ENCODE results near the gene PABPN1L.
A peak's percentile ranks its signal among the peaks of the same experiment; 100 is the strongest.

Gene PABPN1L

GRCh38 chr16:88867581-88868246, 1.3 kb upstream of the PABPN1L start:
- no peak for DNase-seq

DNA sequence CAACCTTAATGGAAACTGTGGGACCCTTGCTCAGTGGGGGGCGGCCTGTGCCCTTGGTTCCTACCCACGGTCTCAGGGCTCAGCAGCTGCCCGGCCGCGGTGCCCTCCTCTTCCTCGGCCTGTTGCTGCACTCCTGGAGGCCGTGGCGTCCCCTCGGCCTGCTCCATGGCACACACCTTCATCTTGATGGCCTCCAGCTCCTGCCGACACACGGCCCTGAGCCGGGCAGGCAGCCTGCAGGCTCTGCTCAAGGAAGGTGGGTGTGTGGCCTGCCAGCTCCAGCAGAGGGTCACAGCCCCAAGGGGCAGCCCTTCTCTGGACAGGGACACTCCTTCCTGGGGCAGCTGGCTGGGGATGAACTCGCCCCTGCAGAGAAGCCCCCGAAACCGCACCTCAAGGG, 718 bp downstream of the PABPN1L start:
- no peak for DNase-seq

DNA sequence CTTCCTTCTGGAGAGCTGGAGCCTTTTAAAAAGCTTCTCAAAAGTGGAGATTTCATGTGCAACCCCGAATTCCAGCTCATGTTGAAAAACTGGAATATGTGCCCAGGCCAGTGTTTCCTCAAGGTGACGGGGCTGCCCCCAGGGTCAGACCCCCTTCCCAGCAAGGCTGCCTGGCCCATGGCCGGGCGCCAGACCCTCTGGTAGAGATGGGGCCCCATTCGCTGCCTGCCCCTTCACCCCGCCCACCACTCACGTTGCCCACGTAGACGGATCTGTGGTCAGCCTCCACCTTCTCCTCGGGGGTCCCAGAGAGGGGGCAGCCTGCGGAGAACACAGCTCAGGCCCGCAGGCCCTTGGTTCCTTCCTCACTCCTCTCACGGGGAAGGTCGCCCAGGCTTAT, 1.1 kb downstream of the PABPN1L start:
- no peak for DNase-seq

DNA sequence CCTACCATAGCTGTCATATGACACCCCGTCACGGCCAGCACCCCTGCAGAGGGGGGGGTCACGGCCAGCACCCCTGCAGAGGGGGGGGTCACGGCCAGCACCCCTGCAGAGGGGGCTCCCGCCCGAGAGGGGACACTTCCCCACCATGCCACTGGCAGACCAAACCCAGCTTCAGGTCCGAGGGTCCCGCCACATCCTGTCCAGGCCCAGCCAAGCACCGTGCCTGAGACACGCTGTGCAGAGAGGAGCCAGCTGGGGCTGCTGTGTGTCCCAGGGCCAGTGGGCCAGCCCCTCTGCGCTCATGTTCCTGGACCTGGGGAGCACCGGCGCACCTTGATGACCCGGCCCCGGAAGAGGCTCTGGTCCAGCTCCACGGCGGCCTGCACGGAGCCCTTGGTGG, 1.9 kb downstream of the PABPN1L start:
- DNase-seq: no peak

GRCh38 chr16:88864099-88864498, 2.4 kb downstream of the PABPN1L start:
- no peak for DNase-seq

GRCh38 chr16:88863426-88863825, 3.0 kb downstream of the PABPN1L start:
- DNase-seq: no peak

DNA sequence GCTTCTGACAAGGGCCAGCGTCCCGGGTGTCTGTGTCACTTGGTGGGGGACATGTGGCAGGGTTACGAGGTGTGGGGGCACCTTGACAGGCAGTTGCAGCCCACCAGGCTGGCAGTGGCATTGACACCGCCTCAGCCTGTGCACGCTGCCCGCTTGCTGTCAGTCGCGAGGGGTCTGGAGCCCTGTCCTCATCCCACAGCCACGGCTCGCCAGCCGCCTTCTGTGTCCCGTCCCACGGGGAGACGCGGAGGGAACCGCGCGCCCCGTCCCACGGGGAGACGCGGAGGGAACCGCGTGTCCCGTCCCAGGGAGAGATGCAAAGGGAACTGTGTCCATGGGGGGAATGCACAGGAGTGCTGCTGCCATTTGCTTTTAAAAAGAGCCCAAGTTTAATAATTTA, 3.5 kb downstream of the PABPN1L start:
- DNase-seq: no peak

- no peak for DNase-seq
These were observed 5.1 kb downstream of the PABPN1L start for GRCh38 chr16:88861359-88861758.

DNA sequence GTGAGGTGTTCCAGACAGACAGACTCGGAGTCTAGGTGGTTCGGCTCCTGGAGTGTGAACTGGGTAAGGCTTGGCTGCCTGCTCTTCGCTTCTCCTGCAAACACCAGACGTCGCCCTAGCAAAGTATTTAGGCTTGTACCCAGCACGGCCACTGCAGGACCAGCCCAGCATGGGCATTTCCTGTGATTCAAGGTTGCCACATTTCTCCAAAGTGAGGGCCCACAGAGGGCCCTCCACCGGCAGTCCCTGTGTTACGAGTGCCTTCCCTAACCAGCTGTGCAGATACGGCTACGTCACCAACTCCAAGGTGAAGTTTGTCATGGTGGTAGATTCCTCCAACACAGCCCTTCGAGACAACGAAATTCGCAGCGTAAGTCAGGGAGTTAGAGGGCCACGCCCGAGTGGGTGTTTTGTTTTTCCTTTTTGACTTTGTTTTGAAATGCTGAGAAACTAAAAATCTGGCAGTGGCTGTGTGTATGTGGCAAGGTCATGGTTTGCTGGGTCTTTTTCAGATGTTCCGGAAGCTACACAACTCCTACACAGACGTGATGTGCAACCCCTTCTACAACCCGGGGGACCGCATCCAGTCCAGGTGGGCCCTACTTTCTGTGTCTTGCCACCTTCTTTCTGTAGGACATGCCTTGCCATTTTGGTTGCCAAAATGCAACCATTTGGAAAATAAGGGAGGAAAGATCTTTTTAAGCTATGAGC, 6.9 kb downstream of the PABPN1L start:
- DNase-seq: no peak

- DNase-seq: peak; percentile 77
These were observed 8.6 kb downstream of the PABPN1L start for GRCh38 chr16:88857728-88858339.

GRCh38 chr16:88856828-88857727, 9.4 kb downstream of the PABPN1L start, which contains the start of the genes GALNS and TRAPPC2L:
Gene GALNS, minus strand, starts transcription at chr16:88856947. Its CDS starts 70 bp downstream, at chr16:88856877.
Gene TRAPPC2L, plus strand, starts transcription at chr16:88857127. Its CDS starts 24 bp downstream, at chr16:88857151.
- peak; percentile 97 for DNase-seq

GRCh38 chr16:88856122-88856827, 10.2 kb downstream of the PABPN1L start:
- DNase-seq: no peak

DNA sequence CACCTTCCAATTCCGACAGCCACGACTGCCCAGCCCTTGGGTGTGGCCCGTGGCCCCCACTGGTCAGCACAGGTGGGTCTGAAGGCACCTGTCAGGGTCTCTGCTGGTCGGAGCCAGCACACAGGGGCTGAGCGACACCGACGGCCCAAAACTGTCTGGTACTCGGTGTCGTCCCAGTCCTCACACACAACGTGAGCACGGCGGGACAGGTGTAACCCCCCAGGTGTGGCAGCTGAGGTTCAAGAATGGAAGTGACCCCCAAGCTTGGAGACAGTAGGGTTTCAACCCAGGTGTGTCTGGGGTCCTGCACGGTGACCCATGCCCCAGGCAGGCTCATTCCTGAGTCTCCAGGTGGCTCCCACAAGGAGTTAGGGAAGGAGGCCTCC, 10.7 kb downstream of the PABPN1L start:
- no peak for DNase-seq

GRCh38 chr16:88855176-88855575, 11.3 kb downstream of the PABPN1L start:
- DNase-seq: no peak

DNA sequence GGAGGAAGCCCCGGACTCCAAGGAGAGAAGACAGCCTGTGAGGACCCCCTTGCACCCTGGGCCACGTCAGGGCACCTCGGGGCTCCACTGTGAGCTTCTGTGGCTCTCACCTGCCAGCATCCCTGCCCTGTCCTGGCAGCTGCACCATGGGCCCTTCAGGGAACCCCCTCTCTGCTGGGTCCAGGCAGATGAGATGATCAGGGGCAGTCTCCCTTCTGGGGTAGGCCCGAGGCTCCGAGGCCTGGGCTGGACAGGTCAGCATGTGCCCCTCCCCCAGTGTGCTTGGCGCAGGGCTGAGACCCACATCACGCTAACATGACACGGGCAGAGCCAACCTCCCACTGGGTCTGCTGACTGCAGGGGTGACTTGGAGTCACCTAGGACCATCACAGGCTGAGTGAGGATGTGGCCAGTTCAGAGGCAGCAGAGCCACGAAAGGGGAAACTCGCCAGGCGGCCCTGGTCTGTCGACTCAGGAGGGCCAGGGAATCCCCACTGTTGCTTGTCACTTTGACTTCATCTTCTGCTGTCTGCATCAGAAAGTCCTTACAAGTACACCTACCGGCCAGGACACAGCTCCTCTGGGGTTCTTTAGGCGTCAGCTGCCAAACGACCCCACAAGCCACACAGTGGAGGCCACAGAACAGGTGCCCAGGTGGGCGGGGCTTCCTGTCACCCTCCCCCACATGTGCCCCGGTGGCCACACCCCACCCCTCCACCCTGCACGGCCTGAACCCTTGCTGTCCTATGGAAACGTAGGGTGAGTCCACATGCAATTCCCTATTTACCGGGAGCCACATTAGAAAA, 12.0 kb downstream of the PABPN1L start:
- DNase-seq: peak; percentile 37

DNA sequence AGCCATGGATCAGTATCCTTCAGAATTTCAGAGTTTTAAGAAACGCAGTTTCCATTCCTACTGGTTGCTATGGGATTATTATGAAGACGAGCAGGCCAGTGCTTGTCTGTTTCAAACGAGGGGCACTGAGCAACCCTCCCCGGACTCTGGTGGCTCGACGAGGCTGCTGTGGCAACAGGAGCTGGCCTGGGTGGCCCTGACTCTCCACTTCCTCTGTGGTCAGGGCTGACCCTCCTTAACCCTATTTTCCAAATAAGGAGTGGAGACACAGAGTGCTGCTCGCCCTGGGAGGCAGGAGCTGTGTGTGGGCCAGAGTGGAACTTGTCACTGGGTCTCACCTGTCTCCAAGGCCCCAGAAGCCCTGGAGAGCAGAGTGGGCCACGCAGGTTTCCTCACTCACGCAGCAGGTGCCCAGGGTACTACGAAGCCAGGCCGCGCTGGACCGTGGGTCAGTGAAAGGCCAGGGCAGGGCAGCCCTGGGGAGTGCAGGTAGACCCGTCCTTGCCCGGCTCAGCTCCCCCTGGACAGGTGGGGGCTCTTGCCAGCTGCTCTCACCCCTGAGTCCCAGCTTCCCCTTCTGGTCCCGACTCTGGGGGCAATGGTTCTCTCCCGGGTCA, 13.0 kb downstream of the PABPN1L start:
- no peak for DNase-seq

- no peak for DNase-seq
These were observed 14.8 kb downstream of the PABPN1L start for GRCh38 chr16:88851616-88852015.

- DNase-seq: no peak
These were observed 15.8 kb downstream of the PABPN1L start for GRCh38 chr16:88850531-88851199.

GRCh38 chr16:88848557-88848956, 17.9 kb downstream of the PABPN1L start:
- no peak for DNase-seq

GRCh38 chr16:88847654-88848053, 18.8 kb downstream of the PABPN1L start:
- no peak for DNase-seq
